HL-60 (cell line): Measurements from ENCODE around the gene DDAH2.

Experiments used
- DNase-seq, 2 experiments: peaks; one replicate each; pipeline ENCODE4 v3.0.0-alpha.2; 2010 to 2020; ENCODE audit warnings: low read depth in 1 of 2, low spot score in 1 of 2
- H3K27ac ChIP-seq: fragments of 250-450 bp; sonication (Bioruptor Pico); replicated peaks from 2 replicates; pipeline ENCODE4 v1.5.1; 2020; ENCODE audit warnings: mild to moderate bottlenecking, moderate library complexity
- H3K27me3 ChIP-seq: fragments of 250-450 bp; sonication (Bioruptor Pico); 2 replicates; pipeline ENCODE4 v1.5.1; 2021; ENCODE audit warnings: mild to moderate bottlenecking, moderate library complexity; ENCODE audit not compliant: insufficient read depth, poor library complexity, severe bottlenecking
- H3K4me3 ChIP-seq: replicated peaks from 2 replicates; pipeline ENCODE4 v1.5.1; 2011; ENCODE audit warnings: mild to moderate bottlenecking, control low read depth, low read length; ENCODE audit not compliant: insufficient read depth
- GABPA ChIP-seq: IDR thresholded peaks from 2 replicates; pipeline ENCODE4 v1.6.1; 2012; ENCODE audit warnings: low read depth
- POLR2AphosphoS5 ChIP-seq: IDR thresholded peaks from 2 replicates; pipeline ENCODE4 v1.6.1; 2012; ENCODE audit warnings: low read depth
- SPI1 ChIP-seq: IDR thresholded peaks from 2 replicates; pipeline ENCODE4 v1.6.1; 2012; ENCODE audit warnings: low read depth, mild to moderate bottlenecking, borderline replicate concordance
- TF ChIP-seq, protein P1 (sequence below): IDR thresholded peaks from one replicate; pipeline ENCODE4 v1.5.1; 2011; ENCODE audit warnings: low read length, control low read depth, inconsistent platforms; ENCODE audit not compliant: insufficient read depth
- TF ChIP-seq, protein P2 (sequence below): IDR thresholded peaks from 2 replicates; pipeline ENCODE4 v1.6.1; 2012; ENCODE audit warnings: low read depth; ENCODE audit not compliant: insufficient replicate concordance

The DDAH2 gene

DNA sequence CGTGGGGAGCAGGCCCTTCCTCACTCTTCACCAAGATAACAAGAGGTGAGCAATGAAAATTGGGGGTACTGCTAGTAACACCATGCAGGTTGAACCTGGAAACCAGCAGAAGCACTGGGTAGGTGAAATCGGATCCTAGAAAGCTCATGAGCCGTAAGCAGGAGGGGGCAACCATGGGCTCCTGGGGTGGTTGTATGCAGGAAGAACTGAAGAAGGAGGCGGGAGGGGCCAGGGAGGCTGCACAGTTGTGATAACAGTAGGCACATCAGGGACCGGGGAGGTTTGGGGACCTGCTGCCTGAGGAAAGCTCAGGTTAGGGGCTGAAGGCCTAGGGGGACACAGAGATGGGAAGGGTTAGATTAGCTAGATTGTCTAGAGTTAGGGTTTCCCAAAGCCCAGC is 42.6 kb downstream of the DDAH2 start:
- H3K27ac ChIP-seq = no peak overlapping the region
- TF ChIP-seq POLR2AphosphoS5 (no peak), GABPA (no peak), SPI1 (no peak)
- TF ChIP-seq, protein P1, sequence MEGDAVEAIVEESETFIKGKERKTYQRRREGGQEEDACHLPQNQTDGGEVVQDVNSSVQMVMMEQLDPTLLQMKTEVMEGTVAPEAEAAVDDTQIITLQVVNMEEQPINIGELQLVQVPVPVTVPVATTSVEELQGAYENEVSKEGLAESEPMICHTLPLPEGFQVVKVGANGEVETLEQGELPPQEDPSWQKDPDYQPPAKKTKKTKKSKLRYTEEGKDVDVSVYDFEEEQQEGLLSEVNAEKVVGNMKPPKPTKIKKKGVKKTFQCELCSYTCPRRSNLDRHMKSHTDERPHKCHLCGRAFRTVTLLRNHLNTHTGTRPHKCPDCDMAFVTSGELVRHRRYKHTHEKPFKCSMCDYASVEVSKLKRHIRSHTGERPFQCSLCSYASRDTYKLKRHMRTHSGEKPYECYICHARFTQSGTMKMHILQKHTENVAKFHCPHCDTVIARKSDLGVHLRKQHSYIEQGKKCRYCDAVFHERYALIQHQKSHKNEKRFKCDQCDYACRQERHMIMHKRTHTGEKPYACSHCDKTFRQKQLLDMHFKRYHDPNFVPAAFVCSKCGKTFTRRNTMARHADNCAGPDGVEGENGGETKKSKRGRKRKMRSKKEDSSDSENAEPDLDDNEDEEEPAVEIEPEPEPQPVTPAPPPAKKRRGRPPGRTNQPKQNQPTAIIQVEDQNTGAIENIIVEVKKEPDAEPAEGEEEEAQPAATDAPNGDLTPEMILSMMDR = no peak
- TF ChIP-seq, protein P2, sequence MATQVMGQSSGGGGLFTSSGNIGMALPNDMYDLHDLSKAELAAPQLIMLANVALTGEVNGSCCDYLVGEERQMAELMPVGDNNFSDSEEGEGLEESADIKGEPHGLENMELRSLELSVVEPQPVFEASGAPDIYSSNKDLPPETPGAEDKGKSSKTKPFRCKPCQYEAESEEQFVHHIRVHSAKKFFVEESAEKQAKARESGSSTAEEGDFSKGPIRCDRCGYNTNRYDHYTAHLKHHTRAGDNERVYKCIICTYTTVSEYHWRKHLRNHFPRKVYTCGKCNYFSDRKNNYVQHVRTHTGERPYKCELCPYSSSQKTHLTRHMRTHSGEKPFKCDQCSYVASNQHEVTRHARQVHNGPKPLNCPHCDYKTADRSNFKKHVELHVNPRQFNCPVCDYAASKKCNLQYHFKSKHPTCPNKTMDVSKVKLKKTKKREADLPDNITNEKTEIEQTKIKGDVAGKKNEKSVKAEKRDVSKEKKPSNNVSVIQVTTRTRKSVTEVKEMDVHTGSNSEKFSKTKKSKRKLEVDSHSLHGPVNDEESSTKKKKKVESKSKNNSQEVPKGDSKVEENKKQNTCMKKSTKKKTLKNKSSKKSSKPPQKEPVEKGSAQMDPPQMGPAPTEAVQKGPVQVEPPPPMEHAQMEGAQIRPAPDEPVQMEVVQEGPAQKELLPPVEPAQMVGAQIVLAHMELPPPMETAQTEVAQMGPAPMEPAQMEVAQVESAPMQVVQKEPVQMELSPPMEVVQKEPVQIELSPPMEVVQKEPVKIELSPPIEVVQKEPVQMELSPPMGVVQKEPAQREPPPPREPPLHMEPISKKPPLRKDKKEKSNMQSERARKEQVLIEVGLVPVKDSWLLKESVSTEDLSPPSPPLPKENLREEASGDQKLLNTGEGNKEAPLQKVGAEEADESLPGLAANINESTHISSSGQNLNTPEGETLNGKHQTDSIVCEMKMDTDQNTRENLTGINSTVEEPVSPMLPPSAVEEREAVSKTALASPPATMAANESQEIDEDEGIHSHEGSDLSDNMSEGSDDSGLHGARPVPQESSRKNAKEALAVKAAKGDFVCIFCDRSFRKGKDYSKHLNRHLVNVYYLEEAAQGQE = no peak
- no peak for DNase-seq
- H3K27me3 ChIP-seq = no peaks in the 10 kb centered on the region
- H3K4me3 ChIP-seq = no peak overlapping the region

GRCh38 chr6:31683591-31683990 is 45.5 kb downstream of the DDAH2 start:
- H3K4me3 ChIP-seq = no peak overlapping the region
- no peak overlapping the region for H3K27ac ChIP-seq
- no peak for DNase-seq
- TF ChIP-seq, protein P1 = no peak
- no peak for TF ChIP-seq SPI1
- no peak for TF ChIP-seq POLR2AphosphoS5
- TF ChIP-seq, protein P2 = no peak
- no peak for TF ChIP-seq GABPA
- H3K27me3 ChIP-seq = no peaks in the 10 kb centered on the region

- Histone ChIP-seq H3K27me3 (no peaks in the 10 kb centered on the region), H3K27ac (peak overlapping the region; percentile 29; the same call in 1 of the 2 replicates), H3K4me3 (peak overlapping the region; percentile 43)
- TF ChIP-seq SPI1 = no peak
- TF ChIP-seq, protein P1 = no peak
- TF ChIP-seq, protein P2 = no peak
- TF ChIP-seq POLR2AphosphoS5 = no peak
- TF ChIP-seq GABPA = no peak
- peak; percentile 35 to 61 for DNase-seq
Observed at GRCh38 chr6:31681135-31681671, 47.9 kb downstream of the DDAH2 start.
